ENCODE results near the gene CGRRF1. TPM values are rescaled to one million over a fixed set of nuclear protein-coding genes. Genes with fewer than 3 reads are reported as not detected.

Gene CGRRF1
- total and polyA plus RNA-seq, 2 experiments from 2014 or later: 15.0 to 27.1 TPM

GRCh38 chr14:54570631-54571415 lies 61.1 kb downstream of the CGRRF1 start:
- peak overlapping the region; percentile 92 for H3K4me3 ChIP-seq
- TF ChIP-seq EZH2 (IDR thresholded peaks at IDR 0.05; ENCODE audit: insufficient read depth, poor library complexity, severe bottlenecking): no peak
- TF ChIP-seq EZH2phosphoT487 (IDR thresholded peaks at IDR 0.05; ENCODE audit: insufficient read depth, low read depth): no peak
- in situ Hi-C loops (cut with MboI): loop anchor here (25.0 kb wide), 1 partner anchor 416 kb away; no protein-coding TSS in a partner anchor
- peak overlapping the region; percentile 91 for H3K4me2 ChIP-seq (ENCODE audit: unreplicated experiment)
- H3K9me3 ChIP-seq (ENCODE audit: low read depth): no peaks in the 10 kb centered on the region
- DNase-seq: peak; percentile 91
- H3K9me2 ChIP-seq (ENCODE audit: insufficient read depth): no peaks in the 10 kb centered on the region
- peaks cover 45% of the 10 kb centered on the region for H3K4me1 ChIP-seq (ENCODE audit: insufficient read depth)
- H3K27me3 ChIP-seq (replicated peaks; ENCODE audit: insufficient read depth): no peaks in the 10 kb centered on the region
- H3K27ac ChIP-seq: peak overlapping the region; percentile 83
- peaks cover 23% of the 10 kb centered on the region for H3K36me3 ChIP-seq (ENCODE audit: low read depth)
- H4K20me1 ChIP-seq (ENCODE audit: insufficient read depth): 0 out of 2 replicates have a peak, but pooled peaks cover 6% of the 10 kb centered on the region
- peaks cover 40% of the 10 kb centered on the region for H3F3A ChIP-seq (ENCODE audit: insufficient read depth)
- WGBS, 2 experiments (ENCODE audit: low coverage in 1 of 2, low lambda C conversion rate in 2 of 2, missing lambda C conversion rate in 2 of 2): 10 to 11% methylated on average over 5 of the region's 5 CpGs
- H3K9ac ChIP-seq: peak overlapping the region; percentile 87
- no peak overlapping the region for H2AFZ ChIP-seq
- H3K79me2 ChIP-seq (ENCODE audit: insufficient read depth): peaks cover 88% of the 10 kb centered on the region

DNA sequence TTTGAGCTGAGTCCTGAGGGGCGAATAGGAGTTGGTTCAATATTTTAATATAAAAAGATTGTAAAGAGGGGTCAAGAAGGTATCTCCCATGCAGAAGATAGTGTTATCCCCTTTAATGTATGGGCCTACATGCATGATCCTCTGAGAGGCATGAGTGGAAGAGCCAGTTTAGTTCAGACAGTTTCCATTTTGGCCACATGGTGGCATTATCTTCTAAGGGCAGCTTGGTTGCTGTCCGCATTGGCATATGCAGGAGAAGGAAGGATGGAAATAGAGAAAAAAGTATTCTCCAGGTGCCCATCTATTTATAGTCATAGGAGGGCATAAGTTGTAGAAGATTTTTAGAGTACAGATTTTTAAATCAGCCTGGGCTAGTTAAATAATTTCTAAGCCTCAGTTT lies 62.6 kb downstream of the CGRRF1 start:
- Histone ChIP-seq H3K4me3 (no peak overlapping the region), H3K9ac (no peak overlapping the region), H2AFZ (no peak overlapping the region), H3K27me3 (replicated peaks; ENCODE audit: insufficient read depth) (no peaks in the 10 kb centered on the region), H3K4me2 (ENCODE audit: unreplicated experiment) (no peak overlapping the region), H3K9me3 (ENCODE audit: low read depth) (no peaks in the 10 kb centered on the region), H3K4me1 (ENCODE audit: insufficient read depth) (peaks cover 52% of the 10 kb centered on the region), H3F3A (ENCODE audit: insufficient read depth) (peaks cover 40% of the 10 kb centered on the region), H4K20me1 (ENCODE audit: insufficient read depth) (0 out of 2 replicates have a peak, but pooled peaks cover 6% of the 10 kb centered on the region), H3K27ac (no peak overlapping the region), H3K36me3 (ENCODE audit: low read depth) (peaks cover 23% of the 10 kb centered on the region), H3K79me2 (ENCODE audit: insufficient read depth) (peaks cover 96% of the 10 kb centered on the region), H3K9me2 (ENCODE audit: insufficient read depth) (no peaks in the 10 kb centered on the region)
- TF ChIP-seq EZH2phosphoT487 (IDR thresholded peaks at IDR 0.05; ENCODE audit: insufficient read depth, low read depth): no peak
- no peak for TF ChIP-seq EZH2 (IDR thresholded peaks at IDR 0.05; ENCODE audit: insufficient read depth, poor library complexity, severe bottlenecking)
- 98% methylated on average over 2 of the region's 2 CpGs for WGBS, 2 experiments (ENCODE audit: low coverage in 1 of 2, low lambda C conversion rate in 2 of 2, missing lambda C conversion rate in 2 of 2)
- in situ Hi-C loops (cut with MboI): loop anchor here (25.0 kb wide), 1 partner anchor 415 kb away; no protein-coding TSS in a partner anchor
- DNase-seq: peak; percentile 38

DNA sequence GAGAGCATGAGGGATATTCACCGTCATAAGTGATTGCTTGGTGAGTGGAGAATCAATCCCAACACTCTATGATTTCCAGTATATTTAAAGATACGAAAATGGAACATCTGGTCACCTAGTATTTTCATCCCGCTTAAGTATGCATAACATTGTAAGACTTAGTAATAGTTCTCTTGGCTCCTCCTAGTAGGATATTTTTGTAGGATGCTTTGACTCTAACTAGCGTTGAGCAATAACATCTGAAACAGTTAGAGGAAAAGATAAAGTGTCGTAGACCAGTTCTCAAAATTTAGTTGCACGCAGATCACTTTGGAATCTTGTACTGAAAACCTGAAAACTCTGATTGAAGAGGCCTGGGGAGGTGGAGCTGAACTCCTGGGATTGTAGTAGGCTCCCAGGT lies 64.8 kb downstream of the CGRRF1 start:
- no peak for TF ChIP-seq EZH2phosphoT487 (IDR thresholded peaks at IDR 0.05; ENCODE audit: insufficient read depth, low read depth)
- no peak for TF ChIP-seq EZH2 (IDR thresholded peaks at IDR 0.05; ENCODE audit: insufficient read depth, poor library complexity, severe bottlenecking)
- Histone ChIP-seq H3F3A (ENCODE audit: insufficient read depth) (peaks cover 39% of the 10 kb centered on the region), H2AFZ (no peak overlapping the region), H3K27me3 (replicated peaks; ENCODE audit: insufficient read depth) (no peaks in the 10 kb centered on the region), H3K36me3 (ENCODE audit: low read depth) (peaks cover 23% of the 10 kb centered on the region), H3K9me3 (ENCODE audit: low read depth) (no peaks in the 10 kb centered on the region), H3K9ac (0 out of 2 replicates have a peak overlapping the region, but pooled peaks have one; percentile 12), H3K4me2 (ENCODE audit: unreplicated experiment) (peak overlapping the region; percentile 50), H4K20me1 (ENCODE audit: insufficient read depth) (0 out of 2 replicates have a peak, but pooled peaks cover 15% of the 10 kb centered on the region), H3K9me2 (ENCODE audit: insufficient read depth) (no peaks in the 10 kb centered on the region), H3K27ac (peak overlapping the region; percentile 39; the same call in 1 of the 2 replicates), H3K79me2 (ENCODE audit: insufficient read depth) (peaks cover 97% of the 10 kb centered on the region), H3K4me3 (no peak overlapping the region), H3K4me1 (ENCODE audit: insufficient read depth) (peaks cover 44% of the 10 kb centered on the region)
- 35 to 40% methylated on average over 6 of the region's 6 CpGs for WGBS, 2 experiments (ENCODE audit: low coverage in 1 of 2, low lambda C conversion rate in 2 of 2, missing lambda C conversion rate in 2 of 2)
- in situ Hi-C loops (cut with MboI): loop anchor here (25.0 kb wide), 1 partner anchor 413 kb away; no protein-coding TSS in a partner anchor
- DNase-seq: peak; percentile 70

- H3K79me2 ChIP-seq (ENCODE audit: insufficient read depth): peaks cover 100% of the 10 kb centered on the region
- peaks cover 17% of the 10 kb centered on the region for H3K36me3 ChIP-seq (ENCODE audit: low read depth)
- no peak overlapping the region for H3K9ac ChIP-seq
- no peaks in the 10 kb centered on the region for H3K9me2 ChIP-seq (ENCODE audit: insufficient read depth)
- no peaks in the 10 kb centered on the region for H3K27me3 ChIP-seq (replicated peaks; ENCODE audit: insufficient read depth)
- no peak for DNase-seq
- TF ChIP-seq EZH2 (IDR thresholded peaks at IDR 0.05; ENCODE audit: insufficient read depth, poor library complexity, severe bottlenecking): no peak
- no peak for TF ChIP-seq EZH2phosphoT487 (IDR thresholded peaks at IDR 0.05; ENCODE audit: insufficient read depth, low read depth)
- no peak overlapping the region for H3K27ac ChIP-seq
- H3K9me3 ChIP-seq (ENCODE audit: low read depth): no peaks in the 10 kb centered on the region
- 96% methylated on average over 6 of the region's 6 CpGs for WGBS, 2 experiments (ENCODE audit: low coverage in 1 of 2, low lambda C conversion rate in 2 of 2, missing lambda C conversion rate in 2 of 2)
- no peak overlapping the region for H2AFZ ChIP-seq
- no peak overlapping the region for H3K4me3 ChIP-seq
- peaks cover 20% of the 10 kb centered on the region for H3K4me1 ChIP-seq (ENCODE audit: insufficient read depth)
- peaks cover 14% of the 10 kb centered on the region for H3F3A ChIP-seq (ENCODE audit: insufficient read depth)
- in situ Hi-C loops (cut with MboI): no loop called here
- peaks cover 30% of the 10 kb centered on the region; the same call in 1 of the 2 replicates for H4K20me1 ChIP-seq (ENCODE audit: insufficient read depth)
- no peak overlapping the region for H3K4me2 ChIP-seq (ENCODE audit: unreplicated experiment)
These were observed 67.8 kb downstream of the CGRRF1 start for GRCh38 chr14:54577494-54577893.
